WTC11 (cell line): ENCODE measurements around the gene CEACAM4.

ENCODE experiments used
- ATF1 ChIP-seq: sonication (generic); formaldehyde crosslinking; IDR thresholded peaks from 2 replicates; pipeline ENCODE4 v1.8.1; 2023; ENCODE audit warnings: mild to moderate bottlenecking, moderate library complexity, missing genetic modification reagents
- CTCF ChIP-seq: fragments of 200-600 bp; IDR thresholded peaks from 2 replicates; pipeline ENCODE4 v1.8.0; 2022; ENCODE audit warnings: antibody characterized with exemption
- E2F1 ChIP-seq: sonication (generic); formaldehyde crosslinking; IDR thresholded peaks from 2 replicates; pipeline ENCODE4 v1.8.0; 2022; ENCODE audit warnings: mild to moderate bottlenecking, missing genetic modification reagents
- ETV6 ChIP-seq: sonication (generic); formaldehyde crosslinking; IDR thresholded peaks from 2 replicates; pipeline ENCODE4 v1.8.1; 2022; ENCODE audit warnings: mild to moderate bottlenecking, missing genetic modification reagents
- SMAD4 ChIP-seq: sonication (generic); formaldehyde crosslinking; IDR thresholded peaks from 2 replicates; pipeline ENCODE4 v1.8.0; 2022; ENCODE audit warnings: mild to moderate bottlenecking, missing genetic modification reagents

GRCh38 chr19:41649827-41650226 lies 23.0 kb upstream of the CEACAM4 start:
- TF ChIP-seq SMAD4 (no peak), ETV6 (no peak), ATF1 (CRISPR knock-in tag) (no peak), CTCF (no peak), E2F1 (CRISPR knock-in tag) (no peak)
